Mammary epithelial cell (primary cell): ENCODE data around the gene CALN1.

Experiments
- EZH2 ChIP-seq: IDR thresholded peaks from 2 replicates; pipeline ENCODE4 v1.6.1; 2012; ENCODE audit warnings: low read length, inconsistent platforms, borderline replicate concordance
- TF ChIP-seq, protein P1 (sequence below), 2 donors: IDR thresholded peaks in 1 of 2; conservative IDR thresholded peaks in 1 of 2; 2 replicates each; pipeline ENCODE4 v1.5.1; 2011 to 2012; ENCODE audit warnings: inconsistent platforms in 2 of 2, low read length in 2 of 2, mild to moderate bottlenecking in 2 of 2, control low read depth in 1 of 2, low read depth in 1 of 2; ENCODE audit not compliant: insufficient read depth in 1 of 2; ENCODE audit errors: extremely low read depth in 1 of 2

DNA sequence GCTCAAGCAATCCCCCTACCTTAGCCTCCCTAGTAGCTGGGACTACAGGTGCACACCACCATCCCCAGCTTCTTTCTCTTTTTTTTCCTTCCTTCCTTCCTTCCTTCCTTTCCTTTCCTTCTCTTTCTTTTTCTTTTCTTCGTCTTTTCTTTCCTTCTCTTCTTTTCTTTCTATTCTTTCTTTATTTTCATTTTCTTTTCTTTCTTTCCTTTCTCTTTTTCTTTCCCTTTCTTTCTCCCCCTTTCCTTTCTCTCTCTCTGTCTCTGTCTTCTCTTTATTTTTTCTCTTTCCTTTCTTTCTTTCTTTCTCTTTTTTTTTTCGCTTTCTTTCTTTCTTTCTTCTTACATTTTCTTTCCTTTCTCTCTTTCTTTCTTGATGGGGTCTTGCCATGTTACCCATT lies 658.9 kb downstream of the CALN1 start:
- TF ChIP-seq, protein P1, sequence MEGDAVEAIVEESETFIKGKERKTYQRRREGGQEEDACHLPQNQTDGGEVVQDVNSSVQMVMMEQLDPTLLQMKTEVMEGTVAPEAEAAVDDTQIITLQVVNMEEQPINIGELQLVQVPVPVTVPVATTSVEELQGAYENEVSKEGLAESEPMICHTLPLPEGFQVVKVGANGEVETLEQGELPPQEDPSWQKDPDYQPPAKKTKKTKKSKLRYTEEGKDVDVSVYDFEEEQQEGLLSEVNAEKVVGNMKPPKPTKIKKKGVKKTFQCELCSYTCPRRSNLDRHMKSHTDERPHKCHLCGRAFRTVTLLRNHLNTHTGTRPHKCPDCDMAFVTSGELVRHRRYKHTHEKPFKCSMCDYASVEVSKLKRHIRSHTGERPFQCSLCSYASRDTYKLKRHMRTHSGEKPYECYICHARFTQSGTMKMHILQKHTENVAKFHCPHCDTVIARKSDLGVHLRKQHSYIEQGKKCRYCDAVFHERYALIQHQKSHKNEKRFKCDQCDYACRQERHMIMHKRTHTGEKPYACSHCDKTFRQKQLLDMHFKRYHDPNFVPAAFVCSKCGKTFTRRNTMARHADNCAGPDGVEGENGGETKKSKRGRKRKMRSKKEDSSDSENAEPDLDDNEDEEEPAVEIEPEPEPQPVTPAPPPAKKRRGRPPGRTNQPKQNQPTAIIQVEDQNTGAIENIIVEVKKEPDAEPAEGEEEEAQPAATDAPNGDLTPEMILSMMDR (conservative IDR thresholded peaks at IDR 0.05 in 1 of 2, IDR thresholded peaks at IDR 0.05 in 1 of 2; ENCODE audit: extremely low read depth in 1 of 2, insufficient read depth in 1 of 2, low read depth in 1 of 2, low read length in 2 of 2) = no peak
- TF ChIP-seq EZH2 = no peak
